HCT116 (cell line): ENCODE measurements around the gene ADAMTS5. TPM values are rescaled to one million over a fixed set of nuclear protein-coding genes. Genes with fewer than 3 reads are reported as not detected.

ENCODE experiments used
- ATAC-seq: fragments of 200-7000 bp; cut with Tn5 transposase; 2 replicates; pipeline ENCODE4 v1.9.1; 2020; ENCODE audit warnings: mild to moderate bottlenecking, moderate library complexity
- BruUV-seq: library from RNA; stranded (reverse); fragments of 400-500 nt; replicated peaks from 2 replicates; lab custom pipeline; 2021; lab: Mats Ljungman, UMichigan
- CTCF ChIA-PET: fragments of 300-600 bp; sonication (Branson Sonifier 250); formaldehyde crosslinking; loops from one replicate; lab custom pipeline; 2021; ENCODE audit warnings: antibody characterized with exemption; lab: Charles Lee
- POLR2A ChIA-PET: fragments of 300-600, 350-600 bp; sonication (Branson Sonifier 250); formaldehyde crosslinking; loops from one replicate; lab custom pipeline; 2021; ENCODE audit warnings: antibody characterized with exemption; lab: Charles Lee
- RAD21 ChIA-PET, 2 experiments: fragments of 300-600 bp; sonication (Branson Sonifier 250); formaldehyde crosslinking; loops; one replicate each; lab custom pipeline; 2023; ENCODE audit warnings: low total read pairs in 2 of 2; ENCODE audit not compliant: uncharacterized antibody in 2 of 2, unreplicated experiment in 2 of 2, low non-redundant PET in 1 of 2; lab: Charles Lee
- DNase-seq: peaks from one replicate; pipeline ENCODE4 v3.0.0-alpha.2; 2010; ENCODE audit warnings: low read depth, low spot score
- H2AFZ ChIP-seq: fragments of 200-600 bp; shearing (Covaris generic), sonication (generic); 2 replicates; pipeline ENCODE4 v1.6.1; 2017; ENCODE audit warnings: low read depth, mixed run types, mixed read lengths, antibody characterized with exemption, low read length; ENCODE audit not compliant: poor library complexity, severe bottlenecking
- H3K27ac ChIP-seq: 2 replicates; pipeline ENCODE4 v1.5.1; 2012; ENCODE audit warnings: low read depth, low read length
- H3K27me3 ChIP-seq: fragments of 200-600 bp; sonication (generic); 2 replicates; pipeline ENCODE4 v1.6.1; 2016; ENCODE audit warnings: mixed run types, low read length, mixed read lengths; ENCODE audit not compliant: insufficient read depth
- H3K36me3 ChIP-seq, 2 experiments: fragments of 200-500 bp in 1 of 2; fragments of 200-600 bp in 1 of 2; sonication (Bioruptor generic) in 1 of 2; sonication (generic) in 1 of 2; 2 replicates each; pipeline versions ENCODE4 v1.5.1 to v1.6.1; 2014 to 2016; ENCODE audit warnings: low read length in 2 of 2, inconsistent platforms in 1 of 2, mixed read lengths in 1 of 2, mixed run types in 1 of 2; ENCODE audit not compliant: insufficient read depth in 2 of 2, control insufficient read depth in 1 of 2
- H3K4me1 ChIP-seq, 2 experiments: fragments of 200-600 bp in 1 of 2; sonication (generic) in 1 of 2; 2 replicates each; pipeline versions ENCODE4 v1.5.1 to v1.6.1; 2012 to 2017; ENCODE audit warnings: low read length in 2 of 2, inconsistent platforms in 1 of 2, mild to moderate bottlenecking in 1 of 2, mixed read lengths in 1 of 2, mixed run types in 1 of 2, moderate library complexity in 1 of 2; ENCODE audit not compliant: insufficient read depth in 2 of 2, control insufficient read depth in 1 of 2
- H3K4me2 ChIP-seq: fragments of 200-600 bp; sonication (generic); 2 replicates; pipeline ENCODE4 v1.6.1; 2017; ENCODE audit warnings: mixed run types, low read length, mixed read lengths
- H3K4me3 ChIP-seq, 2 experiments: fragments of 200-600 bp in 1 of 2; sonication (generic) in 1 of 2; replicated peaks in 1 of 2; 2 replicates each; pipeline ENCODE4 v1.5.1; 2011 to 2016; ENCODE audit warnings: low read length in 2 of 2, control low read depth in 1 of 2, low read depth in 1 of 2, mild to moderate bottlenecking in 1 of 2, mixed read lengths in 1 of 2, mixed run types in 1 of 2
- H3K79me2 ChIP-seq: fragments of 200-600 bp; sonication (generic); 2 replicates; pipeline ENCODE4 v1.6.1; 2017; ENCODE audit warnings: mild to moderate bottlenecking, mixed run types, low read length, moderate library complexity, mixed read lengths; ENCODE audit not compliant: insufficient read depth
- H3K9ac ChIP-seq: fragments of 200-600 bp; sonication (generic); 2 replicates; pipeline ENCODE4 v1.6.1; 2016; ENCODE audit warnings: low read length, mixed read lengths
- H3K9me2 ChIP-seq: fragments of 200-600 bp; sonication (generic), shearing (Covaris generic); 2 replicates; pipeline ENCODE4 v1.6.1; 2017; ENCODE audit warnings: mixed run types, mild to moderate bottlenecking, moderate library complexity; ENCODE audit not compliant: insufficient read depth
- H3K9me3 ChIP-seq, 2 experiments: fragments of 200-500 bp in 1 of 2; fragments of 200-600 bp in 1 of 2; sonication (Bioruptor generic) in 1 of 2; sonication (generic) in 1 of 2; 2 replicates each; pipeline ENCODE4 v1.6.1; 2014 to 2017; ENCODE audit warnings: low read length in 2 of 2, mixed read lengths in 2 of 2, inconsistent platforms in 1 of 2, low read depth in 1 of 2, mild to moderate bottlenecking in 1 of 2, mixed run types in 1 of 2, moderate library complexity in 1 of 2; ENCODE audit not compliant: control insufficient read depth in 1 of 2, insufficient read depth in 1 of 2
- H4K20me1 ChIP-seq: fragments of 200-600 bp; sonication (generic), shearing (Covaris generic); 2 replicates; pipeline ENCODE4 v1.6.1; 2017; ENCODE audit warnings: mixed run types, mild to moderate bottlenecking, moderate library complexity; ENCODE audit not compliant: insufficient read depth
- POLR2AphosphoS5 ChIP-seq: IDR thresholded peaks from 2 replicates; pipeline ENCODE4 v1.6.1; 2011; ENCODE audit warnings: mild to moderate bottlenecking, low read depth, low read length, moderate library complexity
- intact Hi-C: fragments of 100-400 bp; cut with micrococcal nuclease; formaldehyde crosslinking; loops from 2 replicates; pipeline ENCODE4 v1.10.0; 2022
- microRNA-seq: library from miRNA; unstranded; fragments of <30 nt; microRNA quantifications from one replicate; pipeline ENCODE4, GENCODE V29; 2016; ENCODE audit warnings: borderline number of aligned reads
- total RNA-seq: library from RNA; stranded (reverse); gene quantifications from one replicate; pipeline ENCODE4 v1.2.1, GENCODE V29; 2021; ENCODE audit not compliant: unreplicated experiment
- TF ChIP-seq, protein P1 (sequence below), 3 experiments: fragments of 200-600 bp in 1 of 3; sonication (generic) in 1 of 3; IDR thresholded peaks in 2 of 3; conservative IDR thresholded peaks in 1 of 3; 2 replicates each; pipeline ENCODE4 v1.5.1; 2012 to 2017; ENCODE audit warnings: low read depth in 2 of 3, low read length in 2 of 3, antibody characterized with exemption in 1 of 3, borderline replicate concordance in 1 of 3, control low read depth in 1 of 3, mild to moderate bottlenecking in 1 of 3, mixed read lengths in 1 of 3, mixed run types in 1 of 3, moderate library complexity in 1 of 3; ENCODE audit not compliant: insufficient read depth in 1 of 3

ADAMTS5 gene
- total RNA-seq, 1 experiment from 2014 or later: 0.02 TPM

DNA sequence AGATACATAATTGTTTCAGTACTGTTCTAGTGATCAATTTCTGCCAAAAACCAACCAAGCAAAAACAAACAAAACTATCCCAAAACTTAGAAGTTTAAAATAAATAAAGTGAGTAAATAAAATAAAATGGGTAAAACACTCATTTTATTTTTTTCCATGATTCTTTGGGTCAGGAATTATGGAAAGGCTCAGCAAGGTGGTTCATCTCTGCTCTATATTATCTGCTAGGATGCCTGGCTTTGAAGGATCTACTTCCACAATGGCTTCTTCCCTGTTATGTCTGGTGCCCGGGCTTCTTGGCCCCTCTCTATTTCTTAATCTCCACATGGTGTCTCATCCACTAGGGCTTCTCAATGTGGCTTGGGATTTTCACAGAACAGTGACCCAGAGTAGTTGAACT is 92.5 kb downstream of the ADAMTS5 start:
- Histone ChIP-seq H3K9ac (no peak overlapping the region), H3K27ac (no peak overlapping the region), H3K79me2 (no peaks in the 10 kb centered on the region), H3K36me3 (no peaks in the 10 kb centered on the region), H2AFZ (no peak overlapping the region), H3K9me2 (no peaks in the 10 kb centered on the region), H3K9me3 (peaks cover 6 to 16% of the 10 kb centered on the region in 2 experiments; a peak in 2 of 4 replicates), H3K27me3 (no peaks in the 10 kb centered on the region), H4K20me1 (no peaks in the 10 kb centered on the region), H3K4me3 (no peak overlapping the region), H3K4me1 (no peaks in the 10 kb centered on the region), H3K4me2 (no peak overlapping the region)
- TF ChIP-seq, protein P1, sequence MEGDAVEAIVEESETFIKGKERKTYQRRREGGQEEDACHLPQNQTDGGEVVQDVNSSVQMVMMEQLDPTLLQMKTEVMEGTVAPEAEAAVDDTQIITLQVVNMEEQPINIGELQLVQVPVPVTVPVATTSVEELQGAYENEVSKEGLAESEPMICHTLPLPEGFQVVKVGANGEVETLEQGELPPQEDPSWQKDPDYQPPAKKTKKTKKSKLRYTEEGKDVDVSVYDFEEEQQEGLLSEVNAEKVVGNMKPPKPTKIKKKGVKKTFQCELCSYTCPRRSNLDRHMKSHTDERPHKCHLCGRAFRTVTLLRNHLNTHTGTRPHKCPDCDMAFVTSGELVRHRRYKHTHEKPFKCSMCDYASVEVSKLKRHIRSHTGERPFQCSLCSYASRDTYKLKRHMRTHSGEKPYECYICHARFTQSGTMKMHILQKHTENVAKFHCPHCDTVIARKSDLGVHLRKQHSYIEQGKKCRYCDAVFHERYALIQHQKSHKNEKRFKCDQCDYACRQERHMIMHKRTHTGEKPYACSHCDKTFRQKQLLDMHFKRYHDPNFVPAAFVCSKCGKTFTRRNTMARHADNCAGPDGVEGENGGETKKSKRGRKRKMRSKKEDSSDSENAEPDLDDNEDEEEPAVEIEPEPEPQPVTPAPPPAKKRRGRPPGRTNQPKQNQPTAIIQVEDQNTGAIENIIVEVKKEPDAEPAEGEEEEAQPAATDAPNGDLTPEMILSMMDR (IDR thresholded peaks at IDR 0.05 in 2 of 3, conservative IDR thresholded peaks at IDR 0.05 in 1 of 3; ENCODE audit: borderline replicate concordance in 1 of 3, insufficient read depth in 1 of 3, low read depth in 2 of 3, low read length in 2 of 3): no peak
- TF ChIP-seq POLR2AphosphoS5: no peak
- ChIA-PET POLR2A (no interaction called here), RAD21 (no interaction called here), CTCF (no interaction called here)
- no peak for ATAC-seq
- intact Hi-C loops: no loop called here
- DNase-seq: no peak
- BruUV-seq: no TSS peak

Small RNA genes within 50 kb of the gene (microRNA-seq; reads per million reads assigned to microRNA genes)
- not detected for gene MIR4759

Other genes starting within 250 kb of the ADAMTS5 start
- gene ADAMTS1, start 121.7 kb downstream of the ADAMTS5 start, total RNA-seq: 0.98 TPM